Activated T-helper 17 cell treated with anti-CD3 and anti-CD28 coated beads, Interleukin-2, amount 50 U/mL, for 72 hours (primary cell): Measurements from ENCODE around the gene TBCE. TPM values are rescaled to one million over a fixed set of nuclear protein-coding genes. Genes with fewer than 3 reads are reported as not detected.
"Not testable (repeated sequence)": the region's sequence is repeated elsewhere in the genome, so short reads cannot be mapped to it uniquely, and the experiment has no call there.

Source experiments
- ATAC-seq: fragments of 150-1000 bp; cut with Tn5 transposase; replicated peaks from 2 replicates; pipeline ENCODE4 v1.10.0; 2021; ENCODE audit warnings: mild to moderate bottlenecking, moderate library complexity
- H3K27ac Mint-ChIP-seq: one replicate; pipeline ENCODE4 v1.8.0; 2022; ENCODE audit warnings: mixed read lengths
- H3K27me3 Mint-ChIP-seq: one replicate; pipeline ENCODE4 v1.8.0; 2022; ENCODE audit warnings: mixed read lengths
- H3K36me3 Mint-ChIP-seq: one replicate; pipeline ENCODE4 v1.8.0; 2022; ENCODE audit warnings: low read depth, mild to moderate bottlenecking, mixed read lengths
- H3K4me1 Mint-ChIP-seq: one replicate; pipeline ENCODE4 v1.8.0; 2022; ENCODE audit warnings: mixed read lengths
- H3K4me3 Mint-ChIP-seq: one replicate; pipeline ENCODE4 v1.8.0; 2022; ENCODE audit warnings: mild to moderate bottlenecking, mixed read lengths
- H3K9me3 Mint-ChIP-seq: one replicate; pipeline ENCODE4 v1.8.0; 2022; ENCODE audit warnings: mixed read lengths
- total RNA-seq, 2 donors: library from RNA; stranded (reverse); gene quantifications; one replicate each; pipeline ENCODE4 v1.2.3, GENCODE V29; 2022

TBCE gene
- total RNA-seq, 2 donors from 2014 or later = 21.5 to 31.7 TPM

GRCh38 chr1:235336903-235337302, 30.3 kb upstream of the TBCE start:
- H3K36me3 Mint-ChIP-seq = peaks cover 58% of the 10 kb centered on the region

GRCh38 chr1:235339746-235340145, 27.5 kb upstream of the TBCE start:
- Mint-ChIP-seq H3K4me3 (no peak overlapping the region), H3K4me1 (peaks cover 7% of the 10 kb centered on the region), H3K27ac (no peak overlapping the region), H3K36me3 (peaks cover 78% of the 10 kb centered on the region), H3K9me3 (no peaks in the 10 kb centered on the region), H3K27me3 (no peaks in the 10 kb centered on the region)
- no peak for ATAC-seq

More at GRCh38 chr1:235336903-235337302, 30.3 kb upstream of the TBCE start:
- peaks cover 12% of the 10 kb centered on the region for H3K4me1 Mint-ChIP-seq
- no peaks in the 10 kb centered on the region for H3K9me3 Mint-ChIP-seq
- H3K27ac Mint-ChIP-seq = peak overlapping the region; percentile 90
- H3K27me3 Mint-ChIP-seq = no peaks in the 10 kb centered on the region
- ATAC-seq = peak; percentile 85
- H3K4me3 Mint-ChIP-seq = peak overlapping the region; percentile 79

- no peak for ATAC-seq
- H3K4me3 Mint-ChIP-seq = no peak overlapping the region
- H3K4me1 Mint-ChIP-seq = peaks cover 7% of the 10 kb centered on the region
- H3K36me3 Mint-ChIP-seq = peaks cover 81% of the 10 kb centered on the region
- no peaks in the 10 kb centered on the region for H3K27me3 Mint-ChIP-seq
- H3K9me3 Mint-ChIP-seq = no peaks in the 10 kb centered on the region
- H3K27ac Mint-ChIP-seq = no peak overlapping the region
Observed at GRCh38 chr1:235341334-235341733, 25.9 kb upstream of the TBCE start.

GRCh38 chr1:235342039-235342438, 25.2 kb upstream of the TBCE start:
- Mint-ChIP-seq H3K27me3 (no peaks in the 10 kb centered on the region), H3K4me1 (peaks cover 2% of the 10 kb centered on the region), H3K9me3 (no peaks in the 10 kb centered on the region), H3K36me3 (peaks cover 74% of the 10 kb centered on the region), H3K27ac (no peak overlapping the region), H3K4me3 (no peak overlapping the region)
- no peak for ATAC-seq

- peaks cover 70% of the 10 kb centered on the region for H3K36me3 Mint-ChIP-seq
- H3K27ac Mint-ChIP-seq = no peak overlapping the region
- H3K9me3 Mint-ChIP-seq = no peaks in the 10 kb centered on the region
- H3K4me3 Mint-ChIP-seq = no peak overlapping the region
- ATAC-seq = no peak
- H3K4me1 Mint-ChIP-seq = no peaks in the 10 kb centered on the region
- H3K27me3 Mint-ChIP-seq = no peaks in the 10 kb centered on the region
Observed at GRCh38 chr1:235342471-235342870, 24.8 kb upstream of the TBCE start.

- H3K9me3 Mint-ChIP-seq = no peaks in the 10 kb centered on the region
- no peak for ATAC-seq
- H3K36me3 Mint-ChIP-seq = peaks cover 61% of the 10 kb centered on the region
- no peak overlapping the region for H3K4me3 Mint-ChIP-seq
- no peak overlapping the region for H3K27ac Mint-ChIP-seq
- H3K27me3 Mint-ChIP-seq = no peaks in the 10 kb centered on the region
- no peaks in the 10 kb centered on the region for H3K4me1 Mint-ChIP-seq
Observed at GRCh38 chr1:235343726-235344125, 23.5 kb upstream of the TBCE start.

- no peak overlapping the region for H3K4me3 Mint-ChIP-seq
- no peaks in the 10 kb centered on the region for H3K27me3 Mint-ChIP-seq
- no peak for ATAC-seq
- H3K36me3 Mint-ChIP-seq = no peaks in the 10 kb centered on the region
- H3K27ac Mint-ChIP-seq = no peak overlapping the region
- no peaks in the 10 kb centered on the region for H3K9me3 Mint-ChIP-seq
- H3K4me1 Mint-ChIP-seq = no peaks in the 10 kb centered on the region
Observed at GRCh38 chr1:235351441-235351840, 15.8 kb upstream of the TBCE start.

- no peaks in the 10 kb centered on the region for H3K4me1 Mint-ChIP-seq
- H3K36me3 Mint-ChIP-seq = no peaks in the 10 kb centered on the region
- no peak for ATAC-seq
- H3K4me3 Mint-ChIP-seq = no peak overlapping the region
- no peaks in the 10 kb centered on the region for H3K9me3 Mint-ChIP-seq
- H3K27me3 Mint-ChIP-seq = no peaks in the 10 kb centered on the region
- no peak overlapping the region for H3K27ac Mint-ChIP-seq
Observed at GRCh38 chr1:235351898-235352297, 15.3 kb upstream of the TBCE start.

- H3K27ac Mint-ChIP-seq = no peak overlapping the region
- H3K36me3 Mint-ChIP-seq = no peaks in the 10 kb centered on the region
- H3K9me3 Mint-ChIP-seq = no peaks in the 10 kb centered on the region
- H3K4me3 Mint-ChIP-seq = no peak overlapping the region
- no peaks in the 10 kb centered on the region for H3K27me3 Mint-ChIP-seq
- no peak for ATAC-seq
- H3K4me1 Mint-ChIP-seq = no peaks in the 10 kb centered on the region
Observed at GRCh38 chr1:235357485-235358373, 9.5 kb upstream of the TBCE start.

GRCh38 chr1:235358899-235359298, 8.3 kb upstream of the TBCE start:
- Mint-ChIP-seq H3K27ac (no peak overlapping the region), H3K4me3 (no peak overlapping the region), H3K9me3 (no peaks in the 10 kb centered on the region), H3K27me3 (no peaks in the 10 kb centered on the region), H3K4me1 (no peaks in the 10 kb centered on the region), H3K36me3 (no peaks in the 10 kb centered on the region)
- no peak for ATAC-seq

- not testable (repeated sequence) for H3K36me3 Mint-ChIP-seq, H3K27me3 Mint-ChIP-seq, H3K4me3 Mint-ChIP-seq, H3K4me1 Mint-ChIP-seq, H3K9me3 Mint-ChIP-seq, ATAC-seq, H3K27ac Mint-ChIP-seq
Observed at GRCh38 chr1:235364189-235364588, 3.0 kb upstream of the TBCE start.

- Mint-ChIP-seq H3K27me3 (no peaks in the 10 kb centered on the region), H3K9me3 (no peaks in the 10 kb centered on the region), H3K27ac (peak overlapping the region; percentile 67), H3K4me1 (peaks cover 11% of the 10 kb centered on the region), H3K4me3 (peak overlapping the region; percentile 98), H3K36me3 (peaks cover 6% of the 10 kb centered on the region)
- ATAC-seq = peak; percentile 63
Observed at GRCh38 chr1:235366286-235366685, 941 bp upstream of the TBCE start.

GRCh38 chr1:235368428-235368827, 1.2 kb downstream of the TBCE start:
- H3K27ac Mint-ChIP-seq = no peak overlapping the region
- H3K9me3 Mint-ChIP-seq = no peaks in the 10 kb centered on the region
- no peaks in the 10 kb centered on the region for H3K27me3 Mint-ChIP-seq
- peaks cover 11% of the 10 kb centered on the region for H3K4me1 Mint-ChIP-seq
- no peak for ATAC-seq
- peak overlapping the region; percentile 98 for H3K4me3 Mint-ChIP-seq
- peaks cover 6% of the 10 kb centered on the region for H3K36me3 Mint-ChIP-seq

GRCh38 chr1:235369802-235370201, 2.6 kb downstream of the TBCE start:
- Mint-ChIP-seq H3K4me1 (peaks cover 11% of the 10 kb centered on the region), H3K9me3 (no peaks in the 10 kb centered on the region), H3K36me3 (peaks cover 12% of the 10 kb centered on the region), H3K4me3 (no peak overlapping the region), H3K27ac (no peak overlapping the region), H3K27me3 (no peaks in the 10 kb centered on the region)
- ATAC-seq = no peak

- H3K27me3 Mint-ChIP-seq = no peaks in the 10 kb centered on the region
- H3K4me3 Mint-ChIP-seq = no peak overlapping the region
- peaks cover 50% of the 10 kb centered on the region for H3K36me3 Mint-ChIP-seq
- no peaks in the 10 kb centered on the region for H3K9me3 Mint-ChIP-seq
- no peak for ATAC-seq
- H3K4me1 Mint-ChIP-seq = no peaks in the 10 kb centered on the region
- peak overlapping the region; percentile 50 for H3K27ac Mint-ChIP-seq
Observed at GRCh38 chr1:235375919-235376605, 8.8 kb downstream of the TBCE start.
